ENCODE data around the gene MLYCD.

DNA sequence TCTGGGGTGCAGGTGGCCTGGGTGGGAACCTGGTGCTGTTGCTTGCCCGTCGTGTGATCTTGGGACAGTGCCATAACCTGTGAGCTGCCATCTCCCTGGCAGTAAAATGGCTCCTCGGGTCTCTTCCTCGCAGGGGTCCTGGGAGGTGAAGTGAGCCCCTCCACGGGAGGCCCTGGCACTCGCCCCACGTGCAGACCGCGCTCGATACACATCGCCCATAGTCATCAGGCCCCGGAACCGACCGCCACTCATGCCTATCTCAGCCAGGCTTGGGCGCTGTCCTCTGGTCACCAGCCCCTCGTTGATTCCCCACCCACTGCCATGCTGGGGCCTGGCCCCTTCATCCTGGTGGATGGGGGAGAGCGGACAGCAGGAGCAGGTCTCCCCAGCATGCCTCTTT, 32.6 kb downstream of the MLYCD start:
- TF ChIP-seq, protein P1, sequence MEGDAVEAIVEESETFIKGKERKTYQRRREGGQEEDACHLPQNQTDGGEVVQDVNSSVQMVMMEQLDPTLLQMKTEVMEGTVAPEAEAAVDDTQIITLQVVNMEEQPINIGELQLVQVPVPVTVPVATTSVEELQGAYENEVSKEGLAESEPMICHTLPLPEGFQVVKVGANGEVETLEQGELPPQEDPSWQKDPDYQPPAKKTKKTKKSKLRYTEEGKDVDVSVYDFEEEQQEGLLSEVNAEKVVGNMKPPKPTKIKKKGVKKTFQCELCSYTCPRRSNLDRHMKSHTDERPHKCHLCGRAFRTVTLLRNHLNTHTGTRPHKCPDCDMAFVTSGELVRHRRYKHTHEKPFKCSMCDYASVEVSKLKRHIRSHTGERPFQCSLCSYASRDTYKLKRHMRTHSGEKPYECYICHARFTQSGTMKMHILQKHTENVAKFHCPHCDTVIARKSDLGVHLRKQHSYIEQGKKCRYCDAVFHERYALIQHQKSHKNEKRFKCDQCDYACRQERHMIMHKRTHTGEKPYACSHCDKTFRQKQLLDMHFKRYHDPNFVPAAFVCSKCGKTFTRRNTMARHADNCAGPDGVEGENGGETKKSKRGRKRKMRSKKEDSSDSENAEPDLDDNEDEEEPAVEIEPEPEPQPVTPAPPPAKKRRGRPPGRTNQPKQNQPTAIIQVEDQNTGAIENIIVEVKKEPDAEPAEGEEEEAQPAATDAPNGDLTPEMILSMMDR (conservative IDR thresholded peaks at IDR 0.05; ENCODE audit: low read depth in 2 of 2) = no peak
- TF ChIP-seq EZH2phosphoT487 (IDR thresholded peaks at IDR 0.05; ENCODE audit: unreplicated experiment) (no peak), STAT1 (IDR thresholded peaks at IDR 0.05; ENCODE audit: unreplicated experiment) (no peak), POLR2AphosphoS5 (IDR thresholded peaks at IDR 0.05; ENCODE audit: low read depth) (no peak; the same call in 1 of the 2 replicates)
- TF ChIP-seq, protein P2, sequence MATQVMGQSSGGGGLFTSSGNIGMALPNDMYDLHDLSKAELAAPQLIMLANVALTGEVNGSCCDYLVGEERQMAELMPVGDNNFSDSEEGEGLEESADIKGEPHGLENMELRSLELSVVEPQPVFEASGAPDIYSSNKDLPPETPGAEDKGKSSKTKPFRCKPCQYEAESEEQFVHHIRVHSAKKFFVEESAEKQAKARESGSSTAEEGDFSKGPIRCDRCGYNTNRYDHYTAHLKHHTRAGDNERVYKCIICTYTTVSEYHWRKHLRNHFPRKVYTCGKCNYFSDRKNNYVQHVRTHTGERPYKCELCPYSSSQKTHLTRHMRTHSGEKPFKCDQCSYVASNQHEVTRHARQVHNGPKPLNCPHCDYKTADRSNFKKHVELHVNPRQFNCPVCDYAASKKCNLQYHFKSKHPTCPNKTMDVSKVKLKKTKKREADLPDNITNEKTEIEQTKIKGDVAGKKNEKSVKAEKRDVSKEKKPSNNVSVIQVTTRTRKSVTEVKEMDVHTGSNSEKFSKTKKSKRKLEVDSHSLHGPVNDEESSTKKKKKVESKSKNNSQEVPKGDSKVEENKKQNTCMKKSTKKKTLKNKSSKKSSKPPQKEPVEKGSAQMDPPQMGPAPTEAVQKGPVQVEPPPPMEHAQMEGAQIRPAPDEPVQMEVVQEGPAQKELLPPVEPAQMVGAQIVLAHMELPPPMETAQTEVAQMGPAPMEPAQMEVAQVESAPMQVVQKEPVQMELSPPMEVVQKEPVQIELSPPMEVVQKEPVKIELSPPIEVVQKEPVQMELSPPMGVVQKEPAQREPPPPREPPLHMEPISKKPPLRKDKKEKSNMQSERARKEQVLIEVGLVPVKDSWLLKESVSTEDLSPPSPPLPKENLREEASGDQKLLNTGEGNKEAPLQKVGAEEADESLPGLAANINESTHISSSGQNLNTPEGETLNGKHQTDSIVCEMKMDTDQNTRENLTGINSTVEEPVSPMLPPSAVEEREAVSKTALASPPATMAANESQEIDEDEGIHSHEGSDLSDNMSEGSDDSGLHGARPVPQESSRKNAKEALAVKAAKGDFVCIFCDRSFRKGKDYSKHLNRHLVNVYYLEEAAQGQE (IDR thresholded peaks at IDR 0.05; ENCODE audit: unreplicated experiment) = no peak
- TF ChIP-seq, protein P3, sequence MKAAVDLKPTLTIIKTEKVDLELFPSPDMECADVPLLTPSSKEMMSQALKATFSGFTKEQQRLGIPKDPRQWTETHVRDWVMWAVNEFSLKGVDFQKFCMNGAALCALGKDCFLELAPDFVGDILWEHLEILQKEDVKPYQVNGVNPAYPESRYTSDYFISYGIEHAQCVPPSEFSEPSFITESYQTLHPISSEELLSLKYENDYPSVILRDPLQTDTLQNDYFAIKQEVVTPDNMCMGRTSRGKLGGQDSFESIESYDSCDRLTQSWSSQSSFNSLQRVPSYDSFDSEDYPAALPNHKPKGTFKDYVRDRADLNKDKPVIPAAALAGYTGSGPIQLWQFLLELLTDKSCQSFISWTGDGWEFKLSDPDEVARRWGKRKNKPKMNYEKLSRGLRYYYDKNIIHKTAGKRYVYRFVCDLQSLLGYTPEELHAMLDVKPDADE (IDR thresholded peaks at IDR 0.05) = no peak

Measured in GM23338 (cell line).